Activated T-helper 1 cell treated with anti-CD3 and anti-CD28 coated beads, Interleukin-12 subunit alpha, Interleukin-12 subunit beta, Interleukin-2, Interleukin-4 antibody, amounts not matched to agents 30 ng/mL and 10 ng/mL and 1 ng/mL, durations not matched to agents 14 hours and 24 hours and 36 hours (primary cell): Measurements from ENCODE around the gene SPANXN5. TPM values are rescaled to one million over a fixed set of nuclear protein-coding genes. Genes with fewer than 3 reads are reported as not detected.

ENCODE experiments used
- total RNA-seq: library from RNA; stranded (reverse); gene quantifications from 2 replicates; pipeline ENCODE4 v1.2.3, GENCODE V29; 2022

SPANXN5 gene
- total RNA-seq, 1 donor from 2014 or later: not detected

Other genes starting within 250 kb of the SPANXN5 start
- not detected in 2 replicates for gene SSX7, start 142.5 kb downstream of the SPANXN5 start, total RNA-seq
- gene SSX2, start 90.2 kb downstream of the SPANXN5 start, total RNA-seq: not detected in 2 replicates
- gene SSX2B, start 46.2 kb downstream of the SPANXN5 start, total RNA-seq: not detected in 2 replicates
- gene XAGE5, start 13.9 kb upstream of the SPANXN5 start, total RNA-seq: not detected in 2 replicates
- gene XAGE3, start 70.7 kb upstream of the SPANXN5 start, total RNA-seq: not detected in 2 replicates
- gene FAM156B, start 99.9 kb upstream of the SPANXN5 start, total RNA-seq: 18.6 and 24.1 TPM in 2 replicates
- 23.9 and 24.1 TPM in 2 replicates for gene FAM156A, start 161.1 kb upstream of the SPANXN5 start, total RNA-seq